Umbilical cord (tissue), 2 donors: ENCODE results near the gene LNX2. TPM values are rescaled to one million over a fixed set of nuclear protein-coding genes. Genes with fewer than 3 reads are reported as not detected.

Experiments used
- DNase-seq: peaks from one replicate; pipeline ENCODE4 v3.0.0-alpha.2; 2015; ENCODE audit warnings: low spot score
- total RNA-seq: library from RNA; depleted of rRNA; stranded (reverse); fragments of >200 nt; gene quantifications from one replicate; pipeline ENCODE4 v1.2.3, GENCODE V29; 2014; ENCODE audit warnings: low replicate concordance; ENCODE audit not compliant: insufficient read depth

The LNX2 gene
- total RNA-seq, 1 donor from 2014 or later, result 5.3 TPM

DNA sequence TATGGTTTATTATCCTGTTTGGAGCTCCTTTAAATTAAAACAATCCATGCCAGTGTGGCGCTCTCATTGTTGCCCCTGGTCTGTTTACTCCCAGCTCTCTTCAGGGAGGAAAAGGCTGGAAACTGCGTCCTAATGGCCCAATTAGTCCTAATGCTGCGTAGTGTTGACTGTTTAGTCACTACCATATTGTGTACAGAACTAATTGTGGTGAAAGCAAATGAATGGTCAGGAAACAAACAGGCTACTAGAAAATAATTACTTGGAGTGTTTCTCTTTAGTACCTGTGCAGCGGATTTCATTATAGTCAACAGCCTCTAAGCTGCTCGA is 115.5 kb downstream of the LNX2 start:
- DNase-seq, result no peak

DNA sequence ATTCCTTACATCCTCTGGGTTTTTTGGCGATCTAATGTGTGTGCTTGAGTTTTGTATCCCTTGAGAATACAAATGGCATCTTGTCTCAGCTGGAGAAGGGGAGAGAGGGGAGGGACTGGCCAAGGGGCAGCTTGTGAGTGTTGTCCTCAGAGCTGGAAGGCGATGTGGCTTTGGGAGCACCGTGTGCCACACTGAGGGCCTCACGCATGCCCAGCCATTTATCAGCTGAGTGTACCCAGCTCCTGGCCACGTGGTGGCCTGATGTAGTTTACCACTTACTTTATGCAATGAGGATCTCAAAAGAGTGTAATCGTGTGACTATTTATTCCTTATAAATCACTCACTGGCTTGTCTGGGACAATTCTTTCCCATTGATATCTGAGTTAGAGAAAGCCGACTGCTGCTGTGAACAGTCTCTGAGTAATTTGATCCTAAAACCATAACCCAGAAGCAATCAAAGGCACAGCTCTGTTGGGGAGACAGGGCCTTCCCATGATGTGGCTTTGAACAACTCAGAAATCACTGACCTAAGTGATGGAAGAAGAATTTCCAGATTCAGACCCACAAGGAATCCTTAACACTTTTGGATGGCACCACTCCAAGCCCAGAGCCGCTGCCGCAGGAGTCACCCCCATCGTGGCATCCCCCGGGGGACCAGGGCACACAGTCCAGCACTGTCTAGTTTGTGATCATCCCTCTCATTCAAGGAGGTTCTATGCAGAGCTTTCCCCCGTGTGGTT is 116.0 kb downstream of the LNX2 start:
- DNase-seq, result no peak

- peak; percentile 48 for DNase-seq
These were observed 119.4 kb downstream of the LNX2 start for GRCh38 chr13:27500806-27501534.

- DNase-seq, result no peak
These were observed 122.6 kb downstream of the LNX2 start for GRCh38 chr13:27497563-27498230.

- no peak for DNase-seq
These were observed 123.6 kb downstream of the LNX2 start for GRCh38 chr13:27496536-27497273.

DNA sequence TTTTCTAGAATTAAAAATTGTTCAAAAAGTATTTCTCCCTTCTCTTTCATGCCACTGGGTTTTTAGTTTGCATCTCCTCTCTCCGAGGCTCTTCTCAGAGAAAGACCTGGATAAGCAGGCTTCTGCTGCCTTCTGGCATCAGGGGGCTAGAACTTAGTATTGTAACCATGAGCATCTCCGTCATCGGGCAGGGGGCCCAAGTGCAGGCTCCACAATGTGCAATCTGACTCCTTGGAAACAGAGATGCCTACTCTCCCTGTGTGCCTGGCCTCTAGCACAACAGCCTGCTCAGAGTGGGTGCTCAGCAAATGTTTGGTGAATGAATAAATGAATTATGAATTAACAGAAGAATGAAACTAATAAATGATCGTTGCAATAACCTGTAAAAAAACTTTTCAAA is 124.3 kb downstream of the LNX2 start:
- DNase-seq, result no peak

Other genes with a start within 250 kb of the LNX2 start
- gene GTF3A, start 195.9 kb downstream of the LNX2 start, total RNA-seq, result 79.7 TPM
- 40.9 TPM for gene MTIF3, start 170.0 kb downstream of the LNX2 start, total RNA-seq
- gene POLR1D, start 1.4 kb upstream of the LNX2 start, total RNA-seq, result 111 TPM
- not detected for gene GSX1, start 172.0 kb upstream of the LNX2 start, total RNA-seq